HUES48 (cell line): ENCODE data around the gene TSSK6.

Experiments
- H3K27ac ChIP-seq: one replicate; pipeline ENCODE4 v1.7.0; 2013; ENCODE audit warnings: low read depth, low read length, inconsistent platforms
- H3K27me3 ChIP-seq: 2 replicates; pipeline ENCODE4 v1.6.1; 2013; ENCODE audit warnings: mild to moderate bottlenecking, low read length; ENCODE audit not compliant: control insufficient read depth, insufficient read depth
- H3K36me3 ChIP-seq: 2 replicates; pipeline ENCODE4 v1.6.1; 2013; ENCODE audit warnings: low read length; ENCODE audit not compliant: control insufficient read depth, insufficient read depth
- H3K4me1 ChIP-seq: 2 replicates; pipeline ENCODE4 v1.6.1; 2013; ENCODE audit warnings: mild to moderate bottlenecking, low read length; ENCODE audit not compliant: control insufficient read depth, insufficient read depth
- H3K4me3 ChIP-seq: 2 replicates; pipeline ENCODE4 v1.5.1; 2013; ENCODE audit warnings: mild to moderate bottlenecking, low read depth, low read length
- H3K9ac ChIP-seq: 2 replicates; pipeline ENCODE4 v1.6.1; 2013; ENCODE audit warnings: mild to moderate bottlenecking, low read depth, low read length, moderate library complexity
- H3K9me3 ChIP-seq: 2 replicates; pipeline ENCODE4 v1.6.1; 2013; ENCODE audit warnings: low read length; ENCODE audit not compliant: control insufficient read depth, insufficient read depth

Gene TSSK6

GRCh38 chr19:19513682-19514081 is 1.7 kb downstream of the TSSK6 start:
- H3K27me3 ChIP-seq = no peaks in the 10 kb centered on the region
- H3K4me1 ChIP-seq = no peaks in the 10 kb centered on the region; the same call in 1 of the 2 replicates
- H3K4me3 ChIP-seq = no peak overlapping the region
- no peak overlapping the region for H3K9ac ChIP-seq
- no peaks in the 10 kb centered on the region for H3K36me3 ChIP-seq
- no peaks in the 10 kb centered on the region for H3K9me3 ChIP-seq
- H3K27ac ChIP-seq = no peak overlapping the region

GRCh38 chr19:19510432-19510831 is 4.9 kb downstream of the TSSK6 start:
- no peak overlapping the region for H3K4me3 ChIP-seq

GRCh38 chr19:19508217-19508616 is 7.1 kb downstream of the TSSK6 start:
- Histone ChIP-seq H3K36me3 (peaks cover 45% of the 10 kb centered on the region), H3K27ac (no peak overlapping the region), H3K4me1 (no peaks in the 10 kb centered on the region), H3K4me3 (no peak overlapping the region), H3K9ac (no peak overlapping the region), H3K9me3 (no peaks in the 10 kb centered on the region), H3K27me3 (no peaks in the 10 kb centered on the region)

More at GRCh38 chr19:19510432-19510831, 4.9 kb downstream of the TSSK6 start:
- no peak overlapping the region for H3K9ac ChIP-seq
- H3K4me1 ChIP-seq = no peaks in the 10 kb centered on the region; the same call in 1 of the 2 replicates
- no peaks in the 10 kb centered on the region for H3K27me3 ChIP-seq
- H3K9me3 ChIP-seq = no peaks in the 10 kb centered on the region
- peaks cover 23% of the 10 kb centered on the region for H3K36me3 ChIP-seq
- H3K27ac ChIP-seq = peak overlapping the region; percentile 12

GRCh38 chr19:19507354-19507753 is 8.0 kb downstream of the TSSK6 start:
- Histone ChIP-seq H3K9me3 (no peaks in the 10 kb centered on the region), H3K9ac (no peak overlapping the region), H3K27me3 (no peaks in the 10 kb centered on the region), H3K36me3 (peaks cover 53% of the 10 kb centered on the region), H3K27ac (no peak overlapping the region), H3K4me3 (no peak overlapping the region), H3K4me1 (no peaks in the 10 kb centered on the region)

GRCh38 chr19:19506592-19506991 is 8.8 kb downstream of the TSSK6 start:
- H3K27ac ChIP-seq = no peak overlapping the region
- H3K9ac ChIP-seq = no peak overlapping the region
- no peak overlapping the region for H3K4me3 ChIP-seq
- no peaks in the 10 kb centered on the region for H3K9me3 ChIP-seq
- H3K4me1 ChIP-seq = no peaks in the 10 kb centered on the region
- H3K27me3 ChIP-seq = no peaks in the 10 kb centered on the region
- peaks cover 61% of the 10 kb centered on the region for H3K36me3 ChIP-seq

DNA sequence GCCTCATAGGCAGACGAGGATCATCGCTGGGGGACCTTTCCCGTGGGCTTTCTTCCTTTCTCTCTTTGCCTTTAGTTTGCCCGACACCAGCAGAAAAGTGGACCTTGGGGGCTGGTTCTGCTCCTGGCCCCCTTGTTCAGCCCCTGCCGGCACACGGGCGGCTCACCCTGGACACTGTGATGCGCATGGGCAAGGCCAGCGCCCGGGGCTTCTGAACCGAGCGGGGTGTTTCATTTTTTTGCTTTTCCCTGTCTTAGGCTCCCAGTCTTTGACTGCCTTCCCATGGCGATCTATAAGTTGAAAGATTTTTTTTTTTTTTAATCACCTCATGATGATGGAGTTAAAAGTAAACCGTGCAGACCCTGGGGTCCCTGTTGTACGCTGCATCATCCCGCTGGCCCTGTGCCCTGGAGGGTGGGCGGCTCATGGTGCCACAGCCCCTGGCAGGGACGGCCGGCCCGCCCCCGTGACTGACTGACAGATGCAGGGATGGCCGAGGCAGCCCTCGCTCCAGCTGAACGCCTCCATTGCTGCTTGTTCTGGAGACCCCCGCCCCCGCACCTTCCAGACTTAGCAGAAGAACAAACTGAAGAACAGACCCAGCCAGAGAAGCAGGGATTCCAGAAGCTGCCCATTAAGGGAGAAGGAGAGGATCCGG is 9.6 kb downstream of the TSSK6 start:
- Histone ChIP-seq H3K9ac (no peak overlapping the region), H3K4me1 (no peaks in the 10 kb centered on the region), H3K36me3 (peaks cover 69% of the 10 kb centered on the region), H3K4me3 (no peak overlapping the region), H3K27ac (no peak overlapping the region), H3K27me3 (no peaks in the 10 kb centered on the region), H3K9me3 (no peaks in the 10 kb centered on the region)

DNA sequence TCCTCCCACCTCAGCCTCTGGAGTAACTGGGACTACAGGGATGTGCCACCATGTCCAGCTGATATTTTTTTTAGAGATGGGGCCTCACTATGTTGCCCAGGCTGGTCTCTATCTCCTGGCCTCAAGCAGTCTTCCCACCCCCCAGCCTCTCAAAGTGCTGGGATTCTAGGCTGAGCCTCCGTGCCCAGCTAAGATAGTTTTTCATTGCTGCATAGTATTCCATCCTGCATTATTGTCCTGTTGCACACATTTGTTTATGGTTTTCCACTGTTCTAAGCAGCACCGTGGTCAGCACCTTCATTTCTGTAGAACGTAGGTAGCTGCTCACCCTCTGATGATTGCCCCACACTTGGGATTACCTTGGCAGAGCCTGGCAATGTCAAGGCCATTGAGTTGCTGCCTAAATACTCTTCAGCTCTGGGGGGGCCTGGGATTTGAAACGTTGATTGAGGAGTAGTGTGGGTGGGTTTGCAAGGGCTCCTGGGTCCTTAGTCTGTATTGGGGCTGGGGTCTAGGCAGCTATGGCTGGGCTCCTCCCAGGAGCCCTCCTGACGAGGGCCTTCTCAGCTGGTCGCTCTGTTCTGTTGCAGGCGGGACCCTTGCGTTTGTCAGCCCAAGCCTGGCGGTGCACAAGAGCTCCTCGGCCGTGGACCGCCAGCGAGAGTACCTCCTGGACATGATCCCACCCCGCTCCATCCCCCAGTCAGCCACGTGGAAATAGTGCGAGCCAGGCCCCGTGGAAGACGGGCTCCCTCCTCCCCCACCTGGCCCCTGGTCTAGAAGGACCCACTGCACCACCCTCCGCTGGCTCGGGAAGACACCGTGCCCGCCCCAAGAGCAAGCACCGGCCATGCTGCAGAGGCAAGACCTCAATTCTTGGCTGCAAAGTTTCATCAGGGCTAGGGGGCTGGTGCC is 10.3 kb downstream of the TSSK6 start:
- Histone ChIP-seq H3K4me1 (no peaks in the 10 kb centered on the region), H3K9ac (no peak overlapping the region), H3K27ac (no peak overlapping the region), H3K9me3 (no peaks in the 10 kb centered on the region), H3K27me3 (no peaks in the 10 kb centered on the region), H3K36me3 (peaks cover 77% of the 10 kb centered on the region), H3K4me3 (no peak overlapping the region)

DNA sequence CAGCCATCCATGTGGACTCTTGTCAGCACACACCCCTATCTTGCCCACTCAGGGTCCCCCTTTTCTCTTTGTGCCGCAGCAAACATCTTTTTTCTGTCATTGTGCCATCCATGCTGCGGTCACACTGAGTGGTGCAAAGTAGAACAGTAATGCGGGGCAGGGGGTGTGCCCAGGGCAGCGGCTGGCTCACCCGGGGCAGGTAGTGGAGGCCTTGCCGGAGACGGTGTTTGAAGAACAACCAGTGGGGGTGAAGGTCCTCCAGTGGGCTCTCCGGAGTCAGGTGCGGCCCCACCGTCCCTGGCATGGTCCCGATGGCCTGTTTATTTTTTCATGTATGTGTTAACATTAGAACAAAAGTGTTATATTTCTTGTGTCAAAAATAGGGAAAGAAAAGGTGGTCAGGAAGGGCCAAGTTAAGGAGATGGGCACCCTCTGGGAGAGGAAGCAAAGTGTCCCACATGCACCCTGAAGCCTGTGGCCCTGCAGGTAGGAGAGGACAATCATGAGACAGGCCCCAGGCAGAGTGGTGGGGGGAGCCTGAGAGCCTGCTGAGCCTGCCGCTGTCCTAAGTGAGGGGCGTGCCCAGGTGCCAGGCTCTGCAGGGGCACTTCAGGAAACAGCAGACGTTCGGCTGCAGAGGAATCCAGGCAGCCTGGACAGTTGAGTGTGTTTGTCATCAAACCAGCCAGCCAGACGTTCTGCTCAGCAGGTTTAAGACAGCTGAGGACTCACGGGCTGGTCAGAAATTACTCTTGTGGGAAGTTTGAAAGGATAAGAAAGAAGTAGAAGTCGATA is 12.3 kb downstream of the TSSK6 start:
- Histone ChIP-seq H3K4me3 (no peak overlapping the region), H3K9me3 (no peaks in the 10 kb centered on the region), H3K9ac (no peak overlapping the region), H3K36me3 (peaks cover 97% of the 10 kb centered on the region), H3K27ac (no peak overlapping the region), H3K27me3 (no peaks in the 10 kb centered on the region), H3K4me1 (no peaks in the 10 kb centered on the region)

GRCh38 chr19:19502281-19502680 is 13.1 kb downstream of the TSSK6 start:
- Histone ChIP-seq H3K36me3 (peaks cover 99% of the 10 kb centered on the region), H3K27me3 (no peaks in the 10 kb centered on the region), H3K4me1 (no peaks in the 10 kb centered on the region), H3K27ac (no peak overlapping the region), H3K9me3 (no peaks in the 10 kb centered on the region), H3K4me3 (no peak overlapping the region), H3K9ac (no peak overlapping the region)

- Histone ChIP-seq H3K36me3 (peaks cover 99% of the 10 kb centered on the region), H3K27ac (no peak overlapping the region), H3K9me3 (no peaks in the 10 kb centered on the region), H3K4me3 (no peak overlapping the region), H3K9ac (no peak overlapping the region), H3K27me3 (no peaks in the 10 kb centered on the region), H3K4me1 (no peaks in the 10 kb centered on the region)
Measured at GRCh38 chr19:19501798-19502197, 13.6 kb downstream of the TSSK6 start.
